K562 (cell line): ENCODE measurements around the gene SYNPO. TPM values are rescaled to one million over a fixed set of nuclear protein-coding genes. Genes with fewer than 3 reads are reported as not detected.

Source experiments
- ATAC-seq: fragments of 200-7000 bp; cut with Tn5 transposase; 3 replicates; pipeline ENCODE4 v1.9.1; 2020; ENCODE audit warnings: moderate library complexity
- BruUV-seq: library from RNA; stranded (reverse); fragments of 400-500 nt; replicated peaks from 2 replicates; lab custom pipeline; 2021; lab: Mats Ljungman, UMichigan
- CTCF ChIA-PET: fragments of 300-600 bp; formaldehyde crosslinking; extraction: SDS; loops from one replicate; lab custom pipeline; 2021; ENCODE audit warnings: low intra/inter-chr PET ratio; lab: Yijun Ruan, JAX
- POLR2A ChIA-PET: fragments of 300-600, 350-650 bp; sonication (Branson Sonifier 250); formaldehyde crosslinking; extraction: SDS; loops from one replicate; lab custom pipeline; 2021; ENCODE audit warnings: antibody characterized with exemption, inconsistent platforms; lab: Yijun Ruan, JAX
- DNase-seq, 4 experiments: peaks; one replicate each; pipeline versions ENCODE4 v3.0.0 to v3.0.0-alpha.2; 2011 to 2018; ENCODE audit warnings: low spot score in 3 of 4, mixed read lengths in 3 of 4; ENCODE audit errors: extremely low read depth in 1 of 4
- FAIRE-seq: peaks from 2 replicates; lab custom pipeline; 2011; peaks lifted over from hg19 to GRCh38; lab: Jason Lieb, UNC
- H2AFZ ChIP-seq: 2 replicates; pipeline ENCODE4 v1.6.0; 2011; ENCODE audit warnings: low read depth, low read length, control low read depth, inconsistent platforms
- H3K27ac ChIP-seq: fragments of 200-600 bp; 3 replicates; pipeline ENCODE4 v1.8.0; 2011; ENCODE audit warnings: low read depth, mild to moderate bottlenecking, control low read depth, inconsistent platforms, low read length, moderate library complexity, mixed read lengths; ENCODE audit errors: extremely low read depth
- H3K27me3 ChIP-seq, 2 experiments: fragments of 300-600 bp in 1 of 2; 2 replicates in 1 of 2; 3 replicates in 1 of 2; pipeline versions ENCODE4 v1.6.0 to v1.8.0; 2011; ENCODE audit warnings: inconsistent platforms in 2 of 2, low read length in 2 of 2, mild to moderate bottlenecking in 1 of 2, mixed read lengths in 1 of 2, moderate library complexity in 1 of 2; ENCODE audit not compliant: control insufficient read depth in 2 of 2, insufficient read depth in 2 of 2
- H3K36me3 ChIP-seq: fragments of 300-600 bp; 3 replicates; pipeline ENCODE4 v1.8.0; 2011; ENCODE audit warnings: mild to moderate bottlenecking, low read length, inconsistent platforms; ENCODE audit not compliant: control insufficient read depth, insufficient read depth
- H3K4me1 ChIP-seq, 2 experiments: fragments of 200-600 bp in 1 of 2; replicated peaks in 1 of 2; 2 replicates in 1 of 2; 3 replicates in 1 of 2; pipeline versions ENCODE4 v1.5.1 to v1.8.0; 2011; ENCODE audit warnings: inconsistent platforms in 2 of 2, low read length in 2 of 2, mild to moderate bottlenecking in 1 of 2, mixed read lengths in 1 of 2, moderate library complexity in 1 of 2; ENCODE audit not compliant: control insufficient read depth in 2 of 2, insufficient read depth in 2 of 2
- H3K4me2 ChIP-seq: 2 replicates; pipeline ENCODE4 v1.6.1; 2011; ENCODE audit warnings: low read length, control low read depth, inconsistent platforms, mixed read lengths; ENCODE audit not compliant: insufficient read depth
- H3K4me3 ChIP-seq: fragments of 200-600 bp; sonication (generic), shearing (Covaris generic); 2 replicates; pipeline ENCODE4 v1.5.1; 2016; ENCODE audit warnings: control low read depth, inconsistent platforms
- H3K79me2 ChIP-seq: fragments of 200-600 bp; 3 replicates; pipeline ENCODE4 v1.8.0; 2011; ENCODE audit warnings: low read length, inconsistent platforms; ENCODE audit not compliant: control insufficient read depth, insufficient read depth
- H3K9ac ChIP-seq, 2 experiments: 2 replicates each; pipeline versions ENCODE4 v1.6.0 to v1.6.1; 2011; ENCODE audit warnings: low read depth in 2 of 2, low read length in 2 of 2, control low read depth in 1 of 2, inconsistent platforms in 1 of 2, mild to moderate bottlenecking in 1 of 2, mixed read lengths in 1 of 2; ENCODE audit not compliant: insufficient read depth in 1 of 2
- H3K9me1 ChIP-seq: one replicate; pipeline ENCODE4 v1.6.0; 2011; ENCODE audit warnings: inconsistent platforms, mild to moderate bottlenecking, low read length, moderate library complexity; ENCODE audit not compliant: control insufficient read depth, insufficient read depth
- H3K9me3 ChIP-seq: replicated peaks from 2 replicates; pipeline ENCODE4 v1.5.1; 2011; ENCODE audit warnings: low read depth, low read length, inconsistent platforms; ENCODE audit not compliant: control insufficient read depth, insufficient read depth
- H4K20me1 ChIP-seq: replicated peaks from 2 replicates; pipeline ENCODE4 v1.6.1; 2011; ENCODE audit warnings: low read length, inconsistent platforms, mixed read lengths; ENCODE audit not compliant: control insufficient read depth, insufficient read depth
- ETV6 ChIP-seq, 3 experiments: fragments of 150-350 bp in 1 of 3; sonication (generic) in 1 of 3; formaldehyde crosslinking in 1 of 3; IDR thresholded peaks; 2 replicates each; pipeline versions ENCODE4 v1.6.1 to v1.8.0; 2014 to 2022; ENCODE audit warnings: borderline replicate concordance in 2 of 3, low read depth in 2 of 3, antibody characterized with exemption in 1 of 3, low read length in 1 of 3, mild to moderate bottlenecking in 1 of 3, missing genetic modification reagents in 1 of 3
- KAT8 ChIP-seq: fragments of 450-650 bp; IDR thresholded peaks from 2 replicates; pipeline ENCODE4 v1.6.1; 2016; ENCODE audit warnings: low read depth, mild to moderate bottlenecking
- MYNN ChIP-seq, 2 experiments: sonication (generic); formaldehyde crosslinking in 1 of 2; IDR thresholded peaks; 2 replicates each; pipeline versions ENCODE4 v1.5.0 to v1.6.1; 2016 to 2020; ENCODE audit warnings: antibody characterized with exemption in 1 of 2, missing genetic modification reagents in 1 of 2
- NR2F6 ChIP-seq: fragments of 450-650 bp; formaldehyde crosslinking; IDR thresholded peaks from 2 replicates; pipeline ENCODE4 v1.4.0; 2020; ENCODE audit warnings: mild to moderate bottlenecking
- PCBP2 ChIP-seq: fragments of 200-400 bp; formaldehyde crosslinking; IDR thresholded peaks from 2 replicates; pipeline ENCODE4 v1.6.1; 2018; ENCODE audit warnings: low read length, low read depth, mild to moderate bottlenecking, moderate library complexity; ENCODE audit not compliant: poor library complexity, severe bottlenecking
- PRPF4 ChIP-seq: fragments of 200-400 bp; formaldehyde crosslinking; IDR thresholded peaks from one replicate; pipeline ENCODE4 v1.6.1; 2017; ENCODE audit warnings: low read length, low read depth, mild to moderate bottlenecking; ENCODE audit not compliant: insufficient read depth, poor library complexity, severe bottlenecking
- XRCC4 ChIP-seq: IDR thresholded peaks from one replicate; pipeline ENCODE4 v1.6.1; 2011; ENCODE audit not compliant: insufficient read depth, insufficient read length; ENCODE audit errors: extremely low read depth
- ZBTB11 ChIP-seq, 3 experiments: fragments of 200-800 bp in 1 of 3; fragments of 250-450 bp in 1 of 3; fragments of 450-650 bp in 1 of 3; sonication (Bioruptor Pico) in 1 of 3; sonication (Bioruptor generic) in 1 of 3; formaldehyde crosslinking in 1 of 3; IDR thresholded peaks; 2 replicates each; pipeline versions ENCODE4 v1.6.1 to v1.8.0; 2016 to 2022; ENCODE audit warnings: mild to moderate bottlenecking in 2 of 3, missing genetic modification characterization in 2 of 3, missing compliant biosample characterization in 1 of 3, moderate library complexity in 1 of 3
- ZBTB8A ChIP-seq: fragments of 450-650 bp; IDR thresholded peaks from 2 replicates; pipeline ENCODE4 v1.6.1; 2018; ENCODE audit warnings: mild to moderate bottlenecking, moderate library complexity; ENCODE audit not compliant: partially characterized antibody
- ZNF12 ChIP-seq: sonication (generic); formaldehyde crosslinking; IDR thresholded peaks from 2 replicates; pipeline ENCODE4 v1.4.0; 2020; ENCODE audit warnings: mild to moderate bottlenecking, missing genetic modification reagents
- ZNF586 ChIP-seq: fragments of 450-650 bp; formaldehyde crosslinking; conservative IDR thresholded peaks from 2 replicates; pipeline ENCODE4 v1.4.0; 2020; ENCODE audit warnings: mild to moderate bottlenecking, moderate library complexity
- WGBS: fragments of 100-300 bp; shearing (Covaris generic); methylation state at CpG from one replicate; pipeline ENCODE4 v1.1.6; 2016; ENCODE audit warnings: low coverage, mixed read lengths; ENCODE audit not compliant: insufficient coverage; ENCODE audit errors: missing lambda C conversion rate; 5-methylcytosine and 5-hydroxymethylcytosine counted together
- in situ Hi-C: fragments of 300-500 bp; cut with MboI; formaldehyde crosslinking; loops from 4 replicates; pipeline ENCODE4 v1.15.0; 2018; ENCODE audit warnings: inconsistent platforms, mixed read lengths
- intact Hi-C: fragments of 100-400 bp; cut with micrococcal nuclease; formaldehyde crosslinking; loops from 2 replicates; pipeline ENCODE4 v1.14.2; 2022
- polyA plus RNA-seq, 8 experiments: library from polyadenylated mRNA; depleted of rRNA in 4 of 8; stranded (reverse) in 5 of 8; unstranded in 3 of 8; fragments of >200 nt; fragmentation: Nextera tagmentation in 2 of 8; fragmentation: Illumina TruSeq in 1 of 8; extraction: Ambion mirVana in 2 of 8; extraction: Trizol in 1 of 8; gene quantifications; 2 replicates each; pipeline versions ENCODE4 v1.2.1 to v1.2.3, GENCODE V29; 2011 to 2014; ENCODE audit warnings: inconsistent platforms in 1 of 8, missing spikeins in 1 of 8
- total RNA-seq, 7 experiments: library from RNA; depleted of rRNA in 6 of 7; stranded (reverse); fragments of >200 nt in 6 of 7; fragmentation: Illumina TruSeq in 2 of 7; extraction: Trizol in 2 of 7; gene quantifications; 2 replicates each; pipeline versions ENCODE4 v1.2.1 to v1.2.3, GENCODE V29; 2011 to 2021; ENCODE audit warnings: low replicate concordance in 1 of 7

SYNPO gene
- total and polyA plus RNA-seq, 9 of the 15 experiments (the other 6 are each of a cell fraction or from before 2014, with no cell fraction given), result 0.01 to 0.31 (median 0.03) TPM; not detected in 4

DNA sequence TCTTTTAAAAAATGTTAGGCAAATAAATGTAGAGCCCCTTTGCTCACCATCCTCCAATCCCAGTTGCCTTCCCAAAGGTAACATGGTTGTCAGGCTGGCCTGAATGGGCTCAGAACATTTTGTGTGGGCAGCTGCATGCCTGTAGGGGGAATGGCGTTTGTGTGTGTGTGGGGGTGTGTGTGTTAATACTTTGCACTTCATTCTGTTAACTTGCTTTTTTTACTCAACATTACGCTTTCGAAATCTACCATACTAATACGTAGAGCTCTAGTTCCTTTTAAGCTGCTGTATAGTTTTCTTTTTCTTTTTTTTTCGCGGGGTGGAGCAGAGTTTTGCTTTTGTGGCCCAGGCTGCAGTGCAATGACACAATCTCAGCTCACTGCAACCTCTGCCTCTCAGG, 34.6 kb downstream of the SYNPO start:
- in situ Hi-C loops, result no loop called here
- CTCF ChIA-PET, result no interaction called here
- no peak for ATAC-seq

More for the DNA sequence above, 34.6 kb downstream of the SYNPO start:
- TF ChIP-seq PRPF4, result no peak
- no peak for TF ChIP-seq ETV6 (IDR thresholded peaks at IDR 0.05; ENCODE audit: borderline replicate concordance in 1 of 2, low read depth in 2 of 2, low read length in 1 of 2)
- no peak for TF ChIP-seq ETV6 (CRISPR knock-in tag; IDR thresholded peaks at IDR 0.05; ENCODE audit: borderline replicate concordance)
- no peak for TF ChIP-seq ZNF586 (CRISPR knock-in tag)
- no peak for TF ChIP-seq XRCC4
- no peak for TF ChIP-seq KAT8
- no peak for TF ChIP-seq NR2F6 (CRISPR knock-in tag)
- TF ChIP-seq MYNN (IDR thresholded peaks at IDR 0.05), result no peak
- TF ChIP-seq MYNN (CRISPR knock-in tag; IDR thresholded peaks at IDR 0.05), result no peak
- no peak for TF ChIP-seq PCBP2
- TF ChIP-seq ZNF12 (CRISPR knock-in tag), result no peak
- TF ChIP-seq ZBTB11 (CRISPR knock-in tag; IDR thresholded peaks at IDR 0.05), result no peak
- no peak for TF ChIP-seq ZBTB8A
- no peaks in the 10 kb centered on the region for H3K79me2 ChIP-seq
- FAIRE-seq (no peak), DNase-seq (no peak)
- no peak overlapping the region for H3K9ac ChIP-seq
- peaks cover 0 to 13% of the 10 kb centered on the region in 2 experiments; a peak in 2 of 5 replicates for H3K4me1 ChIP-seq
- peaks cover 10 to 21% of the 10 kb centered on the region in 2 experiments; a peak in 3 of 5 replicates for H3K27me3 ChIP-seq
- no peak overlapping the region for H3K4me3 ChIP-seq
- no peaks in the 10 kb centered on the region for H4K20me1 ChIP-seq
- H3K9me1 ChIP-seq, result no peaks in the 10 kb centered on the region
- intact Hi-C loops, result no loop called here
- no peak overlapping the region for H3K4me2 ChIP-seq
- H3K9me3 ChIP-seq, result no peaks in the 10 kb centered on the region
- no peak overlapping the region for H2AFZ ChIP-seq
- no TSS peak for BruUV-seq
- H3K27ac ChIP-seq, result no peak overlapping the region
- POLR2A ChIA-PET, result interaction anchor here (0.6 to 0.7 kb wide), 3 partner anchors 26 to 1119 kb away, joined by 3 read pairs; partner anchors contain the start of gene RBM22
- 44% methylated on average over 6 of the region's 6 CpGs for WGBS
- H3K36me3 ChIP-seq, result no peaks in the 10 kb centered on the region
